Frontal cortex (tissue), 4 donors: ENCODE measurements around the gene TMEM273. TPM values are rescaled to one million over a fixed set of nuclear protein-coding genes. Genes with fewer than 3 reads are reported as not detected.
A peak's percentile ranks its signal among the peaks of the same experiment; 100 is the strongest.

ENCODE experiments used
- DNase-seq, 2 donors: peaks; one replicate each; pipeline ENCODE4 v3.0.0; 2012; ENCODE audit warnings: low spot score in 2 of 2
- FAIRE-seq: peaks from 2 replicates; lab custom pipeline; 2012; peaks lifted over from hg19 to GRCh38; lab: Jason Lieb, UNC
- total RNA-seq: library from RNA; depleted of rRNA; stranded (reverse); fragments of >200 nt; gene quantifications from one replicate; pipeline ENCODE4 v1.2.3, GENCODE V29; 2014
- donor health status: control.
- donor health status: control.
- donor health status: control.

The TMEM273 gene
- total RNA-seq, 1 donor from 2014 or later: 2.4 TPM

DNA sequence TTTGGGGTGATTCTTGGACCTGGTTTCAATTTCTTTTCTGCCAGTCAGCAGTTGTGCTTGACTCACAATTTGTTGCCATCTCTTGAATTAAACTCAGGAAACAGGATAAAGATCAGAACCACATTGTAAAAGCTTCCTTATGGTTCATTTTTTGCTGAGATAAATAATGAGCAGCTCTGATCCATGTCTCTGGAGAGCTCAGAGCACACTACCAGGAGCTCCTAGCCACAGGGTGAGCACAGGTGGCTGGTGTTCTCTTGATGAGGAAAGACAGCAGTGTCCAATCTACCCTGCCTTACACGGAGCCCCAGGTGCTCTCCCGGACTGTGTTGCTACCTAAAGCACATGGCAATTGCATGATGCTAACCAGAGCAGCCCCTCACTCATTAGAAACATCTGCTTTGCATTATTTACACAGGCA lies 37.2 kb downstream of the TMEM273 start:
- DNase-seq (no peak), FAIRE-seq (no peak)

DNA sequence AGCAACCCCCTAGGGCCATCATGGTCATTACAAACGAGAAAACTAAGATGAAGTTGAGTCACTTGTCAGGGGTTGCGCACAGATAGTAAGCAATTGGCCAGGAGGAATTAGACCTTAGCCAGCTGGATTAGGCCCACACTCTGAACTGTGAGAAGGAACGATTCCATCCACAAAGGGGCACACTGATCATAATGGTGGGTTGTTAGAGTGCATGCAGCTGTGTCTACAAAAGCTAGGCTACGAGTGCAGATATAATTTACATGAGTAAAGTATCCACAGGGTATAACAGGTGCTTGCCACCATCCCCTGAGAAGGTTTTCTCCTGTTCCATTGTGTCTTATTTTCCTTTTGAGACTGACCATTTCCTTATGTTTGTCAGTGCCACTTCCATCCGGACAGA lies 37.8 kb downstream of the TMEM273 start:
- FAIRE-seq (no peak), DNase-seq (no peak)

DNA sequence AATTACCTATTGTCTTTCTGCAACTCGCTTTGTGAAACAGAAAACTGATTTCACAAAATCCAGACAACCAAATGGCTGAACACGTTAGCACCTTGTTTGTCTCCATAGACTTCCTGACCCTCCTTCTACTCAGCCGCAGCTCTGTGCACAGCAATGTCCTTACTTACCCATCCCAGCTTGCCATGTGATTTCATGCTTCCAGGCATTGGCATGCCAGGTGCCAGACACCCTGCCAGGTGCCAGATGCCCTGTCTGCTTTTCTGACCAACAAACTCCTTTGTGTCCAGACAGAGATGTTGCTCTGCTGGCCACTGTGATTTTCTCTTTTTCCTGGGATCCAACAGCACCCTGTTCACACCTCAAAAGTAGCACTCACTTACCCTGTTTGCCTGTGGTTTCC lies 38.3 kb downstream of the TMEM273 start:
- no peak for FAIRE-seq
- no peak for DNase-seq

DNA sequence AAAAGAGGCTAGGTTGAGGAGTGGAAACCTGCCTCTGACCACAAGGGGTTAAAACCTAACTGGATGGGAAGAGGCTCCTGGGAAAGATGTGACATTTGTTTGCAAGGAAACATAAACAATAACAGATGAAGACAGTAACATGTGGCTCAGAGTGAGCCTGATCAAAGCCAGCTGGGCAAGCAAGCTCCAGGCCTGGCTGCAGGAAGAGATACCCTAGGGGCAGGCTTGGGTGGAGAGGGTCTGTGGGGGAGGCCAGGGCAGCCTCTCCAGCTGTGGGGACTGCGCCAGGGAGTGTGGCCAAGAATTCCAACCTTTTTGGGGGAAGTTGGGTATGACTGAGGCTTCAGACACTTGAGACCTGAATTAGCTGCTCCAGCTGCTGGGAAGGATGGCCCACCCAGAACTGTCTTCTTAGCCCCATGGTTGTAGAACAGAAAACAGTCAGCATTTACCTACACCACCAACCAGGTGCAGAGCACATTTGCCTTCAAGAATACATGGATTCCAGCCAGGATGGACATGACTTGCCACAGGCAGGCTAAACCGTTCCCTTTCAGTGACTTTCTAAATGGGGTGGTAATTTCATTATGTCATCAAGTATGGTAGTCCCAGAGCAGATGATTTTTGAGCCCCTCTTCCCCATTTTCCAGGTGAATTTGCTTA lies 44.0 kb downstream of the TMEM273 start:
- no peak for FAIRE-seq
- DNase-seq: no peak

DNA sequence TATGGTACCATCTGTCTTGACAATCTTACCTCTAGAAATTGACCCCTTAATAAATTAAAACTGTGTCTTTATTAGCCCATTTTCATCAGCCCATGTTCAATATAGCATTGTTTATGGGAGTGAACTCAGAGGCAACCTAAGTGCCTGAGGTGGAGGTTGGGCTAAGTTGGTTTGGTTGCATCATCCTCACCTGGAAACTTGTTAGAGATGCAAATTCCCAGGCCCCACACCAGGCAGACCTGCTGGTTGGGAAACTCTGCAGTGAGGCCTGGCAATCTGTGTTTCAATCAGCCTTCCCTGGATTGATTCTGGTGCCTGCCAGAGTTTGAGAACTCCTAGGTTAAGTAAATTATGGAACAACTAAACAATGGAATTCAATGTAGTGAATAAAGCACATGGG lies 44.9 kb downstream of the TMEM273 start:
- DNase-seq (no peak), FAIRE-seq (no peak)

DNA sequence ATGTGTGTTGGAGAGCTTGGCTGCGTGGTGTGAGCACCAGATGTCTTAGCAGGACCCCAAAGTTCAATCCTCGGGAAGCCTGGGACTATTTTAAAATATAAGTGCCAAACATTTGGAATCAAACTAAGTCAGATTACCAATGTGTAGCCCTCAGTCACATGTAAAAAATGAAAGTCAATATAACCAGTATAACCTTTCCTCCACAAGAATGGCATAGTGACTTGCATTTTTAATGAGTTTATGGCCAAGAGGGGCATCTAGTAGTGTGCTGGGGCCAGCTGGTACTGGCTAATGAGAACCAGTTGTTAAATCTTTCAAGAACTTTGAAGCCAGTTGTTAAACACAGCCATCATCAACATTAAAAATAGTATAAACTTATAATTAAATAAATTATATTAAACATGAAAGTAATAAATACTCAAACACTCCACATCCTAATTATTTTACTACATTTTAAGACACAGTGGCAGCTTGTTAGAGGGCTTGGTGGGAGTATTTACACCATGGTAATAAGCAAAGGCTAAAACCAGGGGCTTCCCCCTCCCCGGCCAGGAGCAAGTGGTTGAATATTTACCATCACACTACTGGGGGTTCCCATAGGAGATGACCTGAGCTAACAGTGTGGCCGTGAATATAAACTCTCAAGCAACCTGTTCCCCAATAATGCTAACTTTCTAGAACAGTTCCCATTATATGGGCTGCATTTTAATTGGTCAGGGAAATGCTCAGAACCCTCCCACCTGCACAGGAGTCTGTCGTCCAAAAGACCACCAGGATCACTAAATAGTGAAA lies 46.5 kb downstream of the TMEM273 start:
- FAIRE-seq (no peak), DNase-seq (no peak)

DNA sequence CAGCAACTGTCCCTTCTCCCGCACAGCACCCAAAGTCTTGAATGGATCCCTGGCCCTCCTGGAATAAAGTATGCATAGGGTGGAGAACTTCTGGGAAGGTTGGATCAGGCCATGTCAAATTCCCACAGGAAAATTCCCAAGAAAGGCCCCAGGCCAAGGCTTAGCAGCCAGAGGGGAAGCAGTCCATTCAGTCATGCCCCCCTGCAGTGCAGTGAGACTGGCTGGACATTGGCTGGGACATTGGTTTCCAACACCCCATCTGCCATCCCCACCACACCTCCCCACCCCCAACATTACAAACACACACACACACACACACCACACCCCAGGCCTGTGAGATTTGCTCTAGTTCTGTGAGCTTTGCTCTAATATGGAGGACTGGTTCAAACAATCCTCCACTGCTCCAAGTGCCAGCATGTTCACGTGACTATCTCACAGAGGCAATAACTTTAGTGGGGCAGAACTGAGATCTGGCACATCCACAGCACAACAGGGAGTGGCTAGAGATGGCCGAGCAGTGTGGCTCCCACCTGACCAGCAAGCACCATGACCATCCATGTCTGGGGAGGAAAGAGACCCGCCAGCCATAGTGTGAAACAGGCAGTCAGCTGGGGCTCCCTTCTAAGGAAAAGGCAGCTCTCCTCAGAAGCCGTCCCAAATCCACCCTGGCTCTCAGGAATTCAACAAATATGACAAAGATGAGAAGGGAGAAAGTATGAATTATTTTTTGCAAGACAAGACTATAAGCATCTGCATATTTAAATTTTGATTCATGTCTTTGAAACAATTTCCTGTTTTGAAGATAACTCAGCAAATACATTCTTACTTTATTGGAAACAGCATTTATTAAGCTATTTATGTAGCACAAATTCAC lies 47.6 kb downstream of the TMEM273 start:
- no peak for FAIRE-seq

DNA sequence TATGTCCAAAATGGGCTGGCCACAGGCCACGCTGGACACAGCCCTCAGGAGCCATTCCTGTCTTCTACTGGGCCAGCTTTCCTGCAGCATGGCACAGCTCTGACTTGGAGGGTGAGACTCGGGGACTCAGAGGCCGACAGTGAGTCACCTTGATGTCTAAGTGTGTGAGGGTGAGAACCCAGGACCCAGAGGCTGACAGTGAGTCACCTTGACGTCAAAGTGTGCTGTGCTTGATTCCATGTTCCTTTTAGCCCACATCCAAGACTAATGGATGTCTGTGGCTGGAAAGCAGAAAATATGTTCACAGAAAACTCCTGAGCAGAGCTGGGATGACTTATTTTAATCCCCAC lies 48.4 kb downstream of the TMEM273 start:
- no peak for FAIRE-seq

More for the DNA sequence above, 47.6 kb downstream of the TMEM273 start:
- DNase-seq: no peak

DNA sequence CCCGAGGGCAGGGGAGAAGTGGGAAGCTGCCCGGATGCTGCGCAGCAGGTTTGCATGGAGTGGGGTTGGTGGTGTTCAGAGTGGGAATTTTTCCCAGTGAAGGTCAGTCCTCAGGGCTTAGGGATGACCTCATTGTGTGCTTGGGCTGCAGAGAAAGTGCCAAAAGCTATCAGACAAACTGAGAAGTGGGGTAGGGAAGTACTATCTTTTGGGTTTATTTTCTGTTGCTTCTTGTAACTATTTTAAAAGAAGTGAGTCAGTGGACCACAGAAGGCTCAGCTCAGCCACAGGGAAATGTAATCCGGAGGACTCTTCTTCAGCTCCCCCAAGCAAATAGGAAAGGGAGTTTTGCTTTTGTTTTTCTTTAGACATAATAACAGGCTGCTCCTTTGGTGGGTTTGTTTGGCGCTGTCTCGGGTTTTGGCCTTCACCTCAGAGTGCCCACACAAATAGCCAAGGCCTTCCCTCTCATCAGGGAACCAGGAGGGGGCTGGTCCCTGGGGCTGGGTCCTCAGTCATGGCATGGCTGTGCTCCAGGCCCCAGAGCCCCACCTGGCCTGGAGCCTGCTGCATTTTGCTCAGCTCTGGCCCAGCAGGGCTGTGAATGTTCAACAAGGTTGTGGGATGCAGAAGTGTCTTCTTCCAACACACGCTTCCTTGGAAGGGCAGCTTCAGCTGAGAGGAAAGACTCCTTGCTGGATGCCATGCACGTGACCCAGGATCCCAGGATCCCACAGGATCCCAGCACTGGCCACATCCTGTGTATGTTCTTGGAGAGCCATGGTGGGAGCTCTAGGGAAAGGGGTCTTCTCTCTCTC lies 49.0 kb downstream of the TMEM273 start:
- FAIRE-seq: no peak
- peak in 1 of 2 donors; percentile 38 for DNase-seq

More for the DNA sequence above, 48.4 kb downstream of the TMEM273 start:
- no peak for DNase-seq

DNA sequence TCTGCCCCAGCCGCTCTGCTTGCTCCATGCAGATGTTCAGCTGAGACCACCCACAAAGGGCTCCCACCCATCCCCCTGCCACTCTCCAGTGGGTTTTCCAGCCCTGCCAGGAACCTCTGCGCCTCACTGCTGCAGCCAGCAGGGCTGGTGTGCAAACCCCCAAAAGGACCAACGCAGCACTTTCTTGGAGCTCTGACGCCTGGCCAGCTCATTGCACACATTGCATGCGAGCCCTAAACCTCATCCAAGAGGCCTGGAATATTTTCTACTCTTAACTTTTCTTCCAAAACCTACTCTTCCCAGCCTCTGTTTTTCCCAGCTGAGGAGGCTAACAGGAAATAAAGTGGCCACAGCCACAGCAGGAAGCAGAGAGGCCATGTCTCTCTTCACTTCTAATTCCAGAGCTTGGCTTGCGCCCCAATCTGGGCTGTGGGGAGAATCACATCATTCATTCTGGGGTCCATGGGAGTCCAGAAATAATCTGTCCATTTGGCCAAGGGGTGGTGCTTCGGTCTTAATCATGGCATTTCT lies 49.8 kb downstream of the TMEM273 start:
- DNase-seq (no peak), FAIRE-seq (no peak)

DNA sequence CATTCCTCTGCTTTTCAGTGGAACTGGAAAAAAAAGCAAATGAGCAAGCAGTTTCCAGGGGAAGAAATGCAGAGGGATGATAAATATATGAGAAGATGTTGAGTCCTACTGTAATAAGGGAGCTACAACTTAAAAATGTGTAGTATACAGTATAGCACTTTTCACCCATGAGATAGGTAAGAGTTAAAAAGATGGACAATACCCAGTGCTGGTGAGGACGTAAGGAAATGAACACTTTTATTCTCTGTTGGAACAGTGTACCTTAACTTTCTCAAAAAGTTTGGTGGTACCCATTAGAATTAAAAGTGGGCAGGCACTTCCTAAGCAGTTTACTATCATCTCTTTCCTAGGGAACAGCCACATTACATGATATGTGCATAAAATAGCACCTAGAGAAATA lies 51.7 kb downstream of the TMEM273 start:
- DNase-seq (no peak), FAIRE-seq (no peak)

DNA sequence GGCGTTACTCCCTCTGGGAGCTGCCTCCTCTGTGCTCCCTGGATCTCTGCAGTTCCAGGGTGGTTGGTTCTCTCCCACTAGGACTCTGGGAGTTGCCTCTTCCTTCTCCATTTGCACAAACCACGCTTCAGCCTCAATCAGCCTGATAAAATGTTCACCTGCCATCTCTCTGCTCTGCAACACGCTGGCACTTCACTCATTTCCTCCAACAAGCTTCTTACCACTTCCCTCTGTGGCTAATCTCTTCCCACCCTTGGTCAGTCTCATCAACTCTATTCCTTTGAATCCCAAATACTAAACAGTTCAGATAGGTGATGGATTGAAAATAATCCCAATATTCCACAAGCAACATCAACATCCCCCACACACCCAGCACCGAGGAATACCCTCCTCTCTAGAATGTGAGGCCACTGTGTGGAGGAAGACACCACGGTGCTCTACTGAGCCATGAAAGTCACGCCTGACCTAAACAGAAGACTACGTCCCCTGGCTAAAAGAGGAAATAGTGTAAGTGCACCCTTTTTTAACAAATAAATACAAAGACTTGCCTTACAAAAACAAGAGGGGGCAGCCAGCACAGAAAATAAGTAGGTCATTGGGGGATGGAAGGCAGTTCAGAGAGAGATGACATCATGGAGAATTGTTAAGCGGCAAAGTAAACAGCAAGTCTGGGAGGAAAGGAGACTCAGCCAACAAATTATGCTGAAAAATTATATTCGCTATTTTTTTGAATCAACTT lies 52.4 kb downstream of the TMEM273 start:
- no peak for FAIRE-seq
- peak in 1 of 2 donors; percentile 35 for DNase-seq

DNA sequence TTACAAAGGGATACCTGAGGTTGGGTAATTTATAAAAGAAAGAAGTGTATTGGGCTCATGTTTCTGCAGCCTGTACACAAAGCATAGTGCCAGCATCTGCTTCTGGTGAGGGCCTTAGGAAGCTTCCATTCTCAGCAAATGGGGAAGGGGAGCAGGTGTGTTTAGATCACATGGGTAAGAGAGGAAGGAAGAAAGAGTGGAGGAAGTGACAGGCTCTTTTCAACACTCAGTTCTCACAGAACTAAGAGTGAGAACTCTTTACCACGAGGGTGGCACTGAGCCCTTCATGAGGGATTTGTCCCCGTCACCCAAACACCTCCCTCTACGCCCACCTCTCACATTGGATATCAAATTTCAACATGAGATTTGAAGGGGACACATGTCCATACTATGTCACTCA lies 53.9 kb downstream of the TMEM273 start:
- FAIRE-seq (no peak), DNase-seq (no peak)

DNA sequence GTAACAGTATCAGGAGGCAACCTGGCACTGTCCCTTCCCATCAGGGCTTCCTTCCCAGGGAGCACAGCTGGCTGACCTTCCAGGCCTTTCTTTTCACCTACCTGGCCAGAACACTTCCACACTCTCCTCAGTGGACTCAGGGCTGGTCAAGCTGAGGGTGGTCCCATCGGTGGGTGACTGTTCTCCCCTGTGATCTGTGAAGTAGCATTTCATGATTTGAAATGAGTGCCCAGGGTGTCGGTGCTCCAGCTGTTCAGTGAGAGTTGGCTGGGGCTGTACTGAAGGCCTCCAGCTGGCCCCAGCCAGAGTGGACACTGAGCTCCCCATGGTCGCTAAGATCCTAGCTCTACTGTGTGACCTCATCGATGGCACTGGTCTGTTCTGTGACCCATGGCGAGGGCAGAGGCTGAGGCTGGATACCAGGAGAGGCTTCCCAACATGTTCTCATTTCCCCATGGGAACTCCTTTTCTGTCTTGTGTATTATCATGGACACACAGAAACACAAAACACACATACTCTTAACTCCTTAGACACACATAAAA lies 54.4 kb downstream of the TMEM273 start, which contains the start of gene FAM170B:
Gene FAM170B (minus strand): TSS at position 316 of the 543 bp plus-strand sequence. CDS start 103 bp downstream, at position 213.
- no peak for FAIRE-seq
- DNase-seq: no peak

DNA sequence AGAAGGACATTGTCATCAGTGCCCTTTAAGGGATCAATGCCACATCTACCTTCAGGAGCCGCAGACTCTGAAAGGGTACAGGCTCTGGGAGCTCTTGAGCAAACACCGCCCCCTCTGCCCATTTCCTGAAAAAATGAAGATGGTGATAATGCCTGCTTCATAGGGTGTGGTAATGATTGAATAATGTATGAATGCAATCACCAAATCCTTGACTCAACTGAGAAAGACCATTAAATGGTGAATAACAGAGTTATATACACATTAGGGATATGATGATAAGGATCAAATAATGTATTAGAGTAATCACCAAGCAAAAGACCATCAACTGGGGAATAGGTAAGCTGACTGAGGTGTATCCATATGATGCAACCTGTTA lies 55.8 kb downstream of the TMEM273 start:
- no peak for DNase-seq

DNA sequence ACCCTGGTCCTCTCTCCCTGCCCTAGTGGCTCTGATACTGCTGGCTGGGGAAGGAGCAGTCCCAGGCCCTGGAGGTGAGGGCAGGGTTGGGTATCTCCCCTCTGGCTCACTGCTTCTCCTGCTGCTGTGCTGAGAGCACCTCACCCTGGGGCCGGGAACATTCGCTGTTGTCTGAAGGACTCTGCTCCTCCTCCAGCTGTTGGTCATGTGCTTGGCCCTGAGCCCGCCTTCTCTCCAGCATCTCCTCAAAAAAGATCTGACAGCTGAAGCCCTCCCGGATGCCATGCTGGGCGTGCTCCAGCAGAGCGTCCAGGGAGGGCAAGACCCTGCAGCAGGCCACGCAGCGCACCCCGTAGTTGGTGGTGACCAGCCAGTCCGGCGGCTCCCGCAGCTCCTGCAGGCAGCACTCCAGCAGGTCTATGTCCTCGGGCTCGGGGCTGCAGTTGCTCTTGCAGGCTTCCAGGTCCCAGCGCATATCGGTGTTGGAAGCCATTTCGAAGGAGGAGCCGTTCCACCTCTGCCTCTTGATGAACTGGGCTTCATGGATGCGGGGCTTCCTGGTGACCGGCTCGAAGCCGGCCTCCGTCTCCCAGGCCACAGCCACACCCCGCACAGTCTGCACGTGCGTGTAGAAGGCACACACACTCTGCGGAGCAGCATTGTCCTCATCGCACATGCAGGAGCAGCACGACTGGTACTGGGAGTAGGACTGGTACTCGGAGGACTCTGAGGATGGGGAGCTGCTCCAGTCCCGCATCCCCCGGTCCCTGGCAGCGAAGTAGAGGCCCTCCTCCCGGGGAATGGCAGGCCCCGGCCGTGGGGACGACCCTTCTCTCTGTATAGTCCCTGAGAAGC lies 56.5 kb downstream of the TMEM273 start:
- no peak for FAIRE-seq
- no peak for DNase-seq

More for the DNA sequence above, 55.8 kb downstream of the TMEM273 start:
- FAIRE-seq: no peak

DNA sequence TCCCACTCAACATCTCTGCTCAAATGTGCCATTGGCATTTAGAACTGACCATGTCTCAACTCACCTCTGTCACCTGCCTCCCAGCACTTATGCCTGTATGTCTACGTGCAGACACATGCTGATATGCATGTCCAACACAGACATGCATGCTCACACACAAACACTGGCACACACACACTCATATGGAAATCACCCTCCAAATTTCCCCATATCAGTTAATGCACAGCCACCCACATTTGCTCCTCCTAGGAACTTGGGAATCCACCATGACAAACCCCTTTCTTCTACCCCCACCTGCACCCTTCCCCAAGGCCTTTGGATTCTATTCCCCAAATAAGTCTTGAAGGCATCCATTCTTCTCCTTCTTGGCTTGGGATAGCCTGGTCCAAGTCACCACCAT lies 58.8 kb downstream of the TMEM273 start:
- FAIRE-seq: no peak
- no peak for DNase-seq

DNA sequence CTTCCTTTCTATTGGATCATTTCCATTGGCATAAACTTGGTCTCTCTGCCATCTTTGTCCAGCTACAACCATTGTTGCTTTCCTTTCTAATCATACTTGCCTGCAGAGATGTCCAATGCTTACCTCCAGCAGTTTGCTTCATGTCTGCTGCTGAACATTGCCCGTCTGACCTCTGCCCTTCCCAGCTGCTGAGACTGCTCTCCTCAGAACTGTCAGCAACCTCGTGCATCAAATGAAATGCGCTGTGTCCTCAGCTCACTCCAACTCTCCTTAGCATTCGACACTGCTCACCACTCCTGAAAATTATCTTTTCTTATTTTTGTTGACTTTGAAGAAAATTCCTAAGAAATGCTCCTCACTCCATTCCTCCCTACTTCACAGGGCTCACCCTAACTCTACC lies 59.3 kb downstream of the TMEM273 start:
- DNase-seq (no peak), FAIRE-seq (no peak)
